Measurements from ENCODE around the gene WDR48. TPM values are rescaled to one million over a fixed set of nuclear protein-coding genes. Genes with fewer than 3 reads are reported as not detected.

WDR48 gene
- total RNA-seq, 8 experiments from 2014 or later, result 35.3 to 66.0 (median 51.9) TPM

- Histone ChIP-seq H3K4me1 (replicated peaks in 1 of 2) (peaks cover 11 to 14% of the 10 kb centered on the region in 2 donors), H3K4me3 (peak overlapping the region; percentile 68 to 99 (median 89)), H3K27ac (peak overlapping the region; percentile 59 to 77)
- peak; percentile 43 to 66 (median 50) for ATAC-seq (replicated peaks in 6 of 8)
- in situ Hi-C loops (cut with MboI; ENCODE audit: low pct_unique_long_range_greater_than_20kb in 2 of 9, low sequenced_read_pairs in 9 of 9, unreplicated experiment in 9 of 9), result loop anchor here in 1 of 9 experiments (25.0 kb wide), 1 partner anchor 180 kb away; the partner anchor contains the start of gene CX3CR1
- WGBS, 10 experiments, result 0% methylated on average over 3 to 7 of the region's 55 CpGs; no CpG with 5 or more reads in 8 of the 10 experiments
Measured at GRCh38 chr3:39106851-39107387, 55.1 kb downstream of the WDR48 start.

- Histone ChIP-seq H3K4me3 (peak within 1 kb of the TSS; percentile 68 to 99 (median 89)), H3K4me1 (replicated peaks in 1 of 2) (peaks cover 11 to 14% of the 10 kb centered on the region in 2 donors), H3K27ac (peak within 1 kb of the TSS; percentile 59 to 77)
- peak; percentile 78 to 92 (median 91) for ATAC-seq (replicated peaks in 6 of 8)
- 0 to 20% (median 2%) methylated on average over 2 to 10 of the region's 74 CpGs for WGBS, 10 experiments
- in situ Hi-C loops (cut with MboI; ENCODE audit: low pct_unique_long_range_greater_than_20kb in 2 of 9, low sequenced_read_pairs in 9 of 9, unreplicated experiment in 9 of 9), result loop anchor here in 1 of 9 experiments (25.0 kb wide), 1 partner anchor 180 kb away; the partner anchor contains the start of gene CX3CR1
Measured at GRCh38 chr3:39107388-39108199, 55.8 kb downstream of the WDR48 start, which contains the start of the genes GORASP1 and TTC21A. TSS of gene GORASP1 (minus strand) at chr3:39107627. CDS start at chr3:39107541, 86 bp downstream. TSS of gene TTC21A (plus strand) at chr3:39107680. CDS start at chr3:39107838, 158 bp downstream.

- ATAC-seq (replicated peaks in 6 of 8), result no peak
- Histone ChIP-seq H3K27ac (peak overlapping the region; percentile 59 to 77), H3K4me1 (replicated peaks in 1 of 2) (peaks cover 11 to 14% of the 10 kb centered on the region in 2 donors), H3K4me3 (peak overlapping the region; percentile 68 to 99 (median 89))
- 0 to 50% (median 0%) methylated on average over 1 to 2 of the region's 2 CpGs; no CpG with 5 or more reads in 3 of the 10 experiments for WGBS, 10 experiments
- in situ Hi-C loops (cut with MboI; ENCODE audit: low pct_unique_long_range_greater_than_20kb in 2 of 9, low sequenced_read_pairs in 9 of 9, unreplicated experiment in 9 of 9), result loop anchor here in 1 of 9 experiments (25.0 kb wide), 1 partner anchor 179 kb away; the partner anchor contains the start of gene CX3CR1
Measured at GRCh38 chr3:39108200-39108710, 56.4 kb downstream of the WDR48 start.

DNA sequence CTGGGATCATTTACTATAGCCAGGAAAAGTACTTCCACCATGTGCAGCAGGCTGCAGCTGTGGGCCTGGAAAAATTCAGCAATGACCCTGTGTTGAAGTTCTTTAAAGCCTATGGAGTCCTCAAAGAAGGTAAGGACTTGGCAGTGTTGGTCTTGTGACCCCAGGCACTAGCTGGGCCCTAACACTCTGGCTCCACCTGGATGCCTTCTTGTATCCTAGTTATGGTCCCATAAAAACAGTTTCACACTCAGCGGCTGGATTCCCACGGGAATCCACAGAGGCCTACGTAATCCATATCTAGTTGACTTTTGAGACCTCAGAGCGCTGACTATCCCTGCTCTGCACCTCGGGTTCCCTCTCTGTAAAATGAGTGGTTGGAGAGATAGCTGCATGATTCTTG lies 57.3 kb downstream of the WDR48 start:
- no peak overlapping the region for H3K4me3 ChIP-seq
- in situ Hi-C loops (cut with MboI; ENCODE audit: low pct_unique_long_range_greater_than_20kb in 2 of 9, low sequenced_read_pairs in 9 of 9, unreplicated experiment in 9 of 9), result loop anchor here in 1 of 9 experiments (25.0 kb wide), 1 partner anchor 178 kb away; the partner anchor contains the start of gene CX3CR1
- ATAC-seq (replicated peaks in 6 of 8), result no peak
- no peak overlapping the region for H3K27ac ChIP-seq
- WGBS, 10 experiments, result 0 to 94% (median 79%) methylated on average over 1 to 4 of the region's 5 CpGs; no CpG with 5 or more reads in 4 of the 10 experiments
- H3K4me1 ChIP-seq (replicated peaks in 1 of 2), result peaks cover 11 to 14% of the 10 kb centered on the region in 2 donors

DNA sequence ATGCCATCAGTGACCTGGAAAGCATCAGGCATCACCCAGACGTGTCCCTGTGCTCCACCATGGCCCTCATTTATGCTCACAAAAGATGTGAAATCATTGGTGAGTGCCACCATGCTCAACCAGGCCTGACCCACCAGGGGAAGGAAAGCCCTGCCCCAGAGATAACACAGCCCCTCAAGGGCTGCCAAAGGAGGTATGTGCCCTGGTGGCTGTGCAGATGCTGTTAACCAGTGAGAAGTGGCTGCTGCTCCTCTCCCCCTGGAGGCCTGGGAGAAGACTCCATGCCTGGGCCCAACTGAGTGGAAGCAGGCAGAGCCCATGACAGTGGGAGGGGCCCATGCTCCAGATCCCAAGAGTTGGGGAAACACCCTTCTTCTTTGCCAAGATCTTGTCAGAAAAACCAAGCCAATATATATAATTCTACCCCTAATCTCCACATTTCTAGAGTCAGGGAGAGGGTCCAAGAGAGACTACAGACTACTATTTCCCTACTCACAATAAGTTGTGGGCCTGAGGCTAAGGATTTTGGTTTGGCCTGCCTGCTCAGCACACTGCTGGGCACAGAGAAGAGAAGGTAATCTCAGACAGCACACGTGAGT lies 58.3 kb downstream of the WDR48 start:
- no peak overlapping the region for H3K27ac ChIP-seq
- 60% methylated on average over 1 of the region's 2 CpGs; no CpG with 5 or more reads in 9 of the 10 experiments for WGBS, 10 experiments
- peaks cover 11 to 13% of the 10 kb centered on the region in 2 donors for H3K4me1 ChIP-seq (replicated peaks in 1 of 2)
- in situ Hi-C loops (cut with MboI; ENCODE audit: low pct_unique_long_range_greater_than_20kb in 2 of 9, low sequenced_read_pairs in 9 of 9, unreplicated experiment in 9 of 9), result loop anchor here in 2 of 9 experiments (10.0 to 25.0 kb wide), 2 partner anchors 175 to 177 kb away; partner anchors contain the start of gene CX3CR1 (in 2 of the 2)
- no peak overlapping the region for H3K4me3 ChIP-seq
- no peak for ATAC-seq (replicated peaks in 6 of 8)

GRCh38 chr3:39112113-39112512 lies 60.3 kb downstream of the WDR48 start:
- in situ Hi-C loops (cut with MboI; ENCODE audit: low pct_unique_long_range_greater_than_20kb in 2 of 9, low sequenced_read_pairs in 9 of 9, unreplicated experiment in 9 of 9), result loop anchor here in 2 of 9 experiments (10.0 to 25.0 kb wide), 2 partner anchors 173 to 175 kb away; partner anchors contain the start of gene CX3CR1 (in 2 of the 2)
- no peak for ATAC-seq (replicated peaks in 6 of 8)
- WGBS, 10 experiments, result 40 to 100% (median 72%) methylated on average over 1 to 3 of the region's 3 CpGs; no CpG with 5 or more reads in 7 of the 10 experiments
- no peak overlapping the region for H3K4me3 ChIP-seq
- peaks cover 2 to 3% of the 10 kb centered on the region in 2 donors for H3K4me1 ChIP-seq (replicated peaks in 1 of 2)
- H3K27ac ChIP-seq, result no peak overlapping the region

GRCh38 chr3:39112535-39112934 lies 60.7 kb downstream of the WDR48 start:
- no peak overlapping the region for H3K27ac ChIP-seq
- ATAC-seq (replicated peaks in 6 of 8), result no peak
- peaks cover 2 to 3% of the 10 kb centered on the region in 2 donors for H3K4me1 ChIP-seq (replicated peaks in 1 of 2)
- H3K4me3 ChIP-seq, result no peak overlapping the region
- 50 to 93% (median 66%) methylated on average over 1 to 2 of the region's 2 CpGs; no CpG with 5 or more reads in 6 of the 10 experiments for WGBS, 10 experiments
- in situ Hi-C loops (cut with MboI; ENCODE audit: low pct_unique_long_range_greater_than_20kb in 2 of 9, low sequenced_read_pairs in 9 of 9, unreplicated experiment in 9 of 9), result loop anchor here in 2 of 9 experiments (10.0 to 25.0 kb wide), 2 partner anchors 172 to 175 kb away; partner anchors contain the start of gene CX3CR1 (in 2 of the 2)

DNA sequence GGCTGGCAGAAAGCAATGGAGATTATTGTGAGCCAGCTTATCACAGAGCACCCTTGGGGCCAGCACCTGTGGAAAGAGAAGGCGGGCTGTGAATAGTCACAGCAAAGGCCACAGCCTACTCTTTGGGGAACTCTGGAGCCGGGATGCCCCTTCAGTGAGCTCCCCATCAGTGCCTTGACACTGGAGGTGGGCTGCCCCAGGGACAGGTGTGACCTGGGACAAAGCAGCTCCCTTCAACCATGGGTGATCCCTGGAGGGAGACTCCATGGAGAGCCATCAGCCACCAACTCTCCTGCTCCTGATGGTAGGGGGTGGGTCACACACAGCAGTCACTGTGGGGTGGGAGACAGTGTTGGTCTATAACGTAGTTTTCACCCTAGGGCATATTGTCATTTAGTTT lies 61.5 kb downstream of the WDR48 start:
- in situ Hi-C loops (cut with MboI; ENCODE audit: low pct_unique_long_range_greater_than_20kb in 2 of 9, low sequenced_read_pairs in 9 of 9, unreplicated experiment in 9 of 9), result loop anchor here in 2 of 9 experiments (10.0 to 25.0 kb wide), 2 partner anchors 172 to 174 kb away; partner anchors contain the start of gene CX3CR1 (in 2 of the 2)
- WGBS, 10 experiments, result 50 to 100% (median 83%) methylated on average over 1 to 3 of the region's 3 CpGs; no CpG with 5 or more reads in 3 of the 10 experiments

DNA sequence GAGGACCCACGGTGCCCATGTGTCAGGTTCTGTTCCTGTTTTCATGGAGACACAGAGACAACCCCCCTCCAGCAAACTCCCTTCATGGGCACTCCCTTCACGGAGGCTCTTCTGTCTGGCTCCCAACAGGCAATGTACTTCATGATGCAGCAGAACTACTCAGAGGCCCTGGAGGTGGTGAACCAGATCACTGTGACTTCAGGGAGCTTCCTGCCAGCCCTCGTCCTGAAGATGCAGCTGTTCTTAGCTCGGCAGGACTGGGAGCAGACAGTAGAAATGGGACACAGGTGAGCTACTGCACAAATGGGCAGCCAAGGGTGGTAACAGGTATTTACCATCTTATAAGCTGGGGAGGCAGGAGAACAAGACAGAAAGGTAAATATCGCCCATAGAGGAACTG lies 62.6 kb downstream of the WDR48 start:
- Histone ChIP-seq H3K4me1 (replicated peaks in 1 of 2) (no peaks in the 10 kb centered on the region), H3K27ac (no peak overlapping the region), H3K4me3 (no peak overlapping the region)
- 56 to 100% (median 80%) methylated on average over 1 to 4 of the region's 5 CpGs for WGBS, 10 experiments
- in situ Hi-C loops (cut with MboI; ENCODE audit: low pct_unique_long_range_greater_than_20kb in 2 of 9, low sequenced_read_pairs in 9 of 9, unreplicated experiment in 9 of 9), result loop anchor here in 2 of 9 experiments (10.0 to 25.0 kb wide), 2 partner anchors 170 to 173 kb away; partner anchors contain the start of gene CX3CR1 (in 2 of the 2)
- ATAC-seq (replicated peaks in 6 of 8), result no peak

More for the DNA sequence above, 61.5 kb downstream of the WDR48 start:
- H3K4me3 ChIP-seq, result no peak overlapping the region
- ATAC-seq (replicated peaks in 6 of 8), result no peak
- no peak overlapping the region for H3K27ac ChIP-seq
- peaks cover 1 to 2% of the 10 kb centered on the region in 2 donors for H3K4me1 ChIP-seq (replicated peaks in 1 of 2)

- in situ Hi-C loops (cut with MboI; ENCODE audit: low pct_unique_long_range_greater_than_20kb in 2 of 9, low sequenced_read_pairs in 9 of 9, unreplicated experiment in 9 of 9), result loop anchor here in 2 of 9 experiments (10.0 to 25.0 kb wide), 2 partner anchors 169 to 171 kb away; partner anchors contain the start of gene CX3CR1 (in 2 of the 2)
- ATAC-seq (replicated peaks in 6 of 8), result no peak
- no peak overlapping the region for H3K27ac ChIP-seq
- no peaks in the 10 kb centered on the region for H3K4me1 ChIP-seq (replicated peaks in 1 of 2)
- H3K4me3 ChIP-seq, result no peak overlapping the region
- 83 to 100% (median 100%) methylated on average over 1 to 3 of the region's 3 CpGs; no CpG with 5 or more reads in 2 of the 10 experiments for WGBS, 10 experiments
Measured at GRCh38 chr3:39115870-39116269, 64.1 kb downstream of the WDR48 start.

DNA sequence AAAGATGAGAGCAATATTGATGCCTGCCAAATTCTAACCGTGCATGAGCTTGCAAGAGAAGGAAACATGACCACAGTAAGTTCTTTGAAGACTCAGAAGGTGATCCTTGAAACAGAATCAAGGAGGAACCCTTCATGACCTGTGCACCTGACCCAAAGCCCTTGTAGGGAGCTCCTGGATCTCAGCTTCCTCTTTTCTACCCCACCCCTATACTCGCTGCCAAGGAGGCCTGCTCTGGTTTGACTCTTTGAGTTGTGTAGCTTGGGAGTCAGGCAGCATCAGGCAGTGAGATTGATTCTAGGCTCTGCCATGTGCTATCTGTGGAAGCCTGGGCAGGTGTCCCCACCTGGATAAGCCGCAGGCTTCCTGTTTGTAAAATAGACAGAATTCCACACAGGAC lies 66.3 kb downstream of the WDR48 start:
- Histone ChIP-seq H3K4me1 (replicated peaks in 1 of 2) (no peaks in the 10 kb centered on the region), H3K4me3 (no peak overlapping the region), H3K27ac (no peak overlapping the region)
- in situ Hi-C loops (cut with MboI; ENCODE audit: low pct_unique_long_range_greater_than_20kb in 2 of 9, low sequenced_read_pairs in 9 of 9, unreplicated experiment in 9 of 9), result loop anchor here in 2 of 9 experiments (10.0 to 25.0 kb wide), 2 partner anchors 167 to 169 kb away; partner anchors contain the start of gene CX3CR1 (in 2 of the 2)
- 40 to 100% (median 80%) methylated on average over 1 to 2 of the region's 3 CpGs; no CpG with 5 or more reads in 6 of the 10 experiments for WGBS, 10 experiments
- no peak for ATAC-seq (replicated peaks in 6 of 8)
